Tibial nerve (tissue), 4 donors: ENCODE data around the gene FMNL2. TPM values are rescaled to one million over a fixed set of nuclear protein-coding genes. Genes with fewer than 3 reads are reported as not detected.
A peak's percentile ranks its signal among the peaks of the same experiment; 100 is the strongest.

Source experiments
- DNase-seq, 2 donors: peaks; one replicate each; pipeline ENCODE4 v3.0.0-alpha.2; 2019; ENCODE audit warnings: low spot score in 2 of 2
- H3K27ac ChIP-seq, 4 donors: fragments of 200-600 bp; sonication (generic) in 3 of 4; one replicate each; pipeline ENCODE4 v1.5.1; 2017 to 2019; ENCODE audit warnings: mild to moderate bottlenecking in 1 of 4
- H3K27me3 ChIP-seq, 2 donors: fragments of 200-600 bp; sonication (generic) in 1 of 2; one replicate each; pipeline versions ENCODE4 v1.5.1 to v1.6.0; 2017 to 2019
- H3K36me3 ChIP-seq, 3 donors: fragments of 200-600 bp; sonication (generic); one replicate each; pipeline ENCODE4 v1.5.1; 2018 to 2019
- H3K4me1 ChIP-seq, 4 donors: fragments of 200-600 bp; sonication (generic) in 3 of 4; one replicate each; pipeline ENCODE4 v1.5.1; 2017 to 2019
- H3K4me3 ChIP-seq, 4 donors: fragments of 200-600 bp; sonication (generic) in 3 of 4; one replicate each; pipeline ENCODE4 v1.5.1; 2017 to 2019; ENCODE audit warnings: mild to moderate bottlenecking in 1 of 4, moderate library complexity in 1 of 4
- H3K9me3 ChIP-seq, 4 donors: fragments of 200-600 bp; sonication (generic) in 3 of 4; one replicate each; pipeline ENCODE4 v1.5.1; 2017 to 2019
- EP300 ChIP-seq, 2 donors: sonication (generic); formaldehyde crosslinking; IDR thresholded peaks; one replicate each; pipeline ENCODE4 v1.6.1; 2017; ENCODE audit warnings: antibody characterized with exemption in 2 of 2, mild to moderate bottlenecking in 1 of 2
- POLR2A ChIP-seq, 2 donors: fragments of 450-650 bp; IDR thresholded peaks; one replicate each; pipeline ENCODE4 v1.6.1; 2017; ENCODE audit warnings: antibody characterized with exemption in 2 of 2, mild to moderate bottlenecking in 2 of 2, moderate library complexity in 2 of 2
- WGBS, 2 donors: methylation state at CpG; one replicate each; pipeline ENCODE4 v1.1.5; 2018; 5-methylcytosine and 5-hydroxymethylcytosine counted together
- total RNA-seq, 4 donors: library from RNA; depleted of rRNA; stranded (reverse); fragments of >200 nt; gene quantifications; one replicate each; pipeline ENCODE4 v1.1.0, GENCODE V29; 2016
- TF ChIP-seq, protein P1 (sequence below), 5 experiments: fragments of 200-600 bp in 3 of 5; fragments of 450-650 bp in 2 of 5; sonication (generic) in 3 of 5; IDR thresholded peaks; one replicate each; pipeline ENCODE4 v1.5.1; 2016 to 2019; ENCODE audit warnings: antibody characterized with exemption in 5 of 5, mild to moderate bottlenecking in 3 of 5, moderate library complexity in 2 of 5

The FMNL2 gene
- total RNA-seq, 4 donors from 2014 or later, result 94.5 to 131 (median 98.1) TPM

DNA sequence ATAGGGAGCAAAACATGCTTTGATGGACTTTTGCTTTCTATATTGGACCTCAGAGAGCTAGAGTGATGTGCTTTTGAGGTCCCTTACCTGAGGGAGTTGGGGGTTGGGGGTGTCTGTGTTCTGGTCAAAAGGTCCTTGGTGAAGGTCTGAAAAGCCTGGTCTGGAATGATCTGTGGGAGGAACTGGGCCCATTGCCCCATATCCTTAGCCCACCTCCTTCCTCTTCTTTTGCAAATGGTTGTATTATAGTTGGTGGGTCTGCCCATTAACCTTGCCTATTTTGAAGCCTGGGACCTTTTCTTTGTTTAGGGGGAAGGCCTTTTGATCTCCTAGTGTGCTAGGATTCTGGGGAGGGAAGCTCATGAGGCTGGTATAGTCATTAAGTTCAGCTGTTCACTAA lies 88.7 kb downstream of the FMNL2 start:
- Histone ChIP-seq H3K27ac (peak overlapping the region in 1 of 4 donors; percentile 13), H3K4me3 (no peak overlapping the region), H3K9me3 (no peaks in the 10 kb centered on the region), H3K4me1 (peaks cover 0 to 78% (median 32%) of the 10 kb centered on the region in 4 donors), H3K36me3 (no peaks in the 10 kb centered on the region), H3K27me3 (no peaks in the 10 kb centered on the region)
- DNase-seq, result no peak
- TF ChIP-seq EP300 (IDR thresholded peaks at IDR 0.05), result no peak
- no peak for TF ChIP-seq POLR2A (IDR thresholded peaks at IDR 0.05)
- TF ChIP-seq, protein P1, sequence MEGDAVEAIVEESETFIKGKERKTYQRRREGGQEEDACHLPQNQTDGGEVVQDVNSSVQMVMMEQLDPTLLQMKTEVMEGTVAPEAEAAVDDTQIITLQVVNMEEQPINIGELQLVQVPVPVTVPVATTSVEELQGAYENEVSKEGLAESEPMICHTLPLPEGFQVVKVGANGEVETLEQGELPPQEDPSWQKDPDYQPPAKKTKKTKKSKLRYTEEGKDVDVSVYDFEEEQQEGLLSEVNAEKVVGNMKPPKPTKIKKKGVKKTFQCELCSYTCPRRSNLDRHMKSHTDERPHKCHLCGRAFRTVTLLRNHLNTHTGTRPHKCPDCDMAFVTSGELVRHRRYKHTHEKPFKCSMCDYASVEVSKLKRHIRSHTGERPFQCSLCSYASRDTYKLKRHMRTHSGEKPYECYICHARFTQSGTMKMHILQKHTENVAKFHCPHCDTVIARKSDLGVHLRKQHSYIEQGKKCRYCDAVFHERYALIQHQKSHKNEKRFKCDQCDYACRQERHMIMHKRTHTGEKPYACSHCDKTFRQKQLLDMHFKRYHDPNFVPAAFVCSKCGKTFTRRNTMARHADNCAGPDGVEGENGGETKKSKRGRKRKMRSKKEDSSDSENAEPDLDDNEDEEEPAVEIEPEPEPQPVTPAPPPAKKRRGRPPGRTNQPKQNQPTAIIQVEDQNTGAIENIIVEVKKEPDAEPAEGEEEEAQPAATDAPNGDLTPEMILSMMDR (IDR thresholded peaks at IDR 0.05), result no peak

DNA sequence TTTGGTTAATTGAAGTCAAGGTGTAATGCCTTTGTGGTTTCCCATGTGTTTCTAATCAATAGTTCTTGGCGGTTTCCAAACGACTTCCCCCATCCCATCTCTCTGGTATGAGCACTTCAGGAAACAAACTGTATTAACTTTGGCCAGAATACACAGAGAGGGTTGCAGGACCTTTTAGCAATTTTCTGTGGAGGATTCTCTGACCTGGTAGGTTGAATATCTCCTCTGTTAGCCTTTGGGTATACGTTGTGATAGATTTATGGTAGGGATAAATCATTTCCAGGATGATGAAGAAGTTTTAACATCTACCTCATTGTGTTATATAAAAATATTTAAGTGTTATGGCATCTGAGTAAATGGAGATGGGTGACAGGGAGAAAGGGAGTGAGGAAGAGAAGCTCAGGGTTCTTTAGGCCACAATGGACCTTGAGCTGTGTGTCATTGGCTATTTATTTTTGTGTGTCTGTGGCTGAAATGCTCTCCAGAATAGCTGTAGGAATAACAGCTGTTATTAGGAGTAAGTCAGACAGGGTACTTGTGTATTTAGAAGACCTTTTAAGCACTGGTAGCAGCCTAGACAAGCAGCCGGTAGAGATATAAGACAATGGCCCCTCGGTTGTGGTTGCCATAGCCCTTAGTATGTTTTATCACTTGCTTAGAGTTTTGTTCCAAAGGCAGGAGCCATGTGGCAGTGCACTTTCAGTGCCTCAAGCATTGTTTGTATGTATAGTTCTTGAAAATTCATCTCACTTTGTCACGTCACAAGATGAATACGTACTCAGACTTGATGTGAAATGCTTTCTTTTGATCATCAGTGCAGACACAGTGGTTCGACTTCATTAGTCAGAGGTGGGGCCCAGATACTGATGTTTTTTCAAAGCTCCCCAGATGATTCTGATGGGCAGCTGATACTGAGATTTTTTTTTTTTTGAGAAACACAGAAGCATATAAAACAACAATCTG lies 91.1 kb downstream of the FMNL2 start:
- Histone ChIP-seq H3K4me1 (peaks cover 0 to 77% (median 31%) of the 10 kb centered on the region in 4 donors), H3K27me3 (no peaks in the 10 kb centered on the region), H3K9me3 (no peaks in the 10 kb centered on the region), H3K4me3 (no peak overlapping the region), H3K27ac (peak overlapping the region in 1 of 4 donors; percentile 19), H3K36me3 (no peaks in the 10 kb centered on the region)
- 60 to 71% methylated on average over 8 of the region's 8 CpGs for WGBS, 2 donors
- TF ChIP-seq, protein P1 (IDR thresholded peaks at IDR 0.05), result no peak
- DNase-seq, result no peak

DNA sequence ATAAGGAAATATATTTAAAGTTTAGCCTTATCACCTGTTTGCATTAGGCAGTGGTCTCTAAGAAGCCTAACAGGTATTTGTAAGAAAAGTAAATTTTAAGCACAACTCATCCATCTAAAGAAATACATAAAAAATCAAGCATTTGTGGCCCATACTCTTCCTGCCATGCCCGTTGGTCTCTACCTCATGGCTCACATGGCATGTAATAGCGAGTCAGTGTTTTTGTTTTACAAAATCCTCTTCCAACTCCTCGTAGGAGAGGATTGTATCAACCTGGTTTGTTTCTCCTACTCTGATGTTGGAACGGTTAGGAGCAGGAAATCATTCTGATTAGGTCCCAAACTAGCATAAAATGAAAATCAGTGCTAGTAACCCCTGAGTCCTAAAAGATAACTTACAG lies 91.8 kb downstream of the FMNL2 start:
- Histone ChIP-seq H3K27ac (peak overlapping the region in 1 of 4 donors; percentile 34), H3K4me3 (no peak overlapping the region), H3K4me1 (peaks cover 0 to 77% (median 33%) of the 10 kb centered on the region in 4 donors), H3K36me3 (no peaks in the 10 kb centered on the region), H3K9me3 (no peaks in the 10 kb centered on the region), H3K27me3 (no peaks in the 10 kb centered on the region)
- 80 to 82% methylated on average over 4 of the region's 4 CpGs for WGBS, 2 donors
- TF ChIP-seq POLR2A (IDR thresholded peaks at IDR 0.05) (no peak), EP300 (IDR thresholded peaks at IDR 0.05) (no peak)
- TF ChIP-seq, protein P1 (IDR thresholded peaks at IDR 0.05), result no peak
- DNase-seq, result no peak

DNA sequence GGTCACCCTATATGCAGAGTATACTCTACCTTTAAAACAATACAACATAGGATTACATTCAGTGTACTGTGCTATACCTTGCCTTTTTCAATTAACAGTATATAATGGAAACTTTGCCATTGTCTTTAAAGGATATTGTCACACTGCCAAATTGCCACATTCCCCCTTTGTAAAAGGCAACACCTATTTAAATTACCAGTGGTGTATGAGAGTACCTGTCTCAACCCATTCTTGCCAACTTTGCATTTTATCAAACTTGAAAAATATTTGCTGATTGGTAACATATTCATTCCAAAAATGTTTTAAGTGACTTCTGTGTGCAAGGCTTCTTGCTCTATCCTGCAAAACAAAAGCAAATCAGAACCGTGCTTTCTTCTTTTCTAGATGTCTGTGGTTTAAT lies 92.9 kb downstream of the FMNL2 start:
- Histone ChIP-seq H3K4me3 (no peak overlapping the region), H3K9me3 (no peaks in the 10 kb centered on the region), H3K36me3 (no peaks in the 10 kb centered on the region), H3K27me3 (no peaks in the 10 kb centered on the region), H3K27ac (no peak overlapping the region), H3K4me1 (peaks cover 0 to 80% (median 42%) of the 10 kb centered on the region in 4 donors)
- 23 to 37% methylated on average over 1 of the region's 1 CpG for WGBS, 2 donors
- TF ChIP-seq EP300 (IDR thresholded peaks at IDR 0.05) (no peak), POLR2A (IDR thresholded peaks at IDR 0.05) (no peak)
- TF ChIP-seq, protein P1 (IDR thresholded peaks at IDR 0.05), result no peak
- no peak for DNase-seq
